BE2C (cell line): ENCODE measurements around the gene EEF1A2.

Source experiments
- DNase-seq: peaks from one replicate; pipeline ENCODE4 v3.0.0-alpha.2; 2020
- H3K27me3 ChIP-seq: fragments of 250-450 bp; sonication (Bioruptor Pico); 2 replicates; pipeline ENCODE4 v1.5.1; 2020; ENCODE audit warnings: mild to moderate bottlenecking
- H3K36me3 ChIP-seq: fragments of 250-450 bp; sonication (Bioruptor Pico); 2 replicates; pipeline ENCODE4 v1.5.1; 2020; ENCODE audit warnings: mild to moderate bottlenecking
- H3K4me1 ChIP-seq: fragments of 250-450 bp; sonication (Bioruptor Pico); 2 replicates; pipeline ENCODE4 v1.5.1; 2020
- H3K4me3 ChIP-seq: 2 replicates; pipeline ENCODE4 v1.5.1; 2011; ENCODE audit warnings: low read depth, low read length
- H3K9me3 ChIP-seq: fragments of 250-450 bp; sonication (Bioruptor Pico); 2 replicates; pipeline ENCODE4 v1.5.1; 2020
- TF ChIP-seq, protein P1 (sequence below): IDR thresholded peaks from 2 replicates; pipeline ENCODE4 v1.5.1; 2012; ENCODE audit warnings: mild to moderate bottlenecking, low read depth, low read length

EEF1A2 gene

DNA sequence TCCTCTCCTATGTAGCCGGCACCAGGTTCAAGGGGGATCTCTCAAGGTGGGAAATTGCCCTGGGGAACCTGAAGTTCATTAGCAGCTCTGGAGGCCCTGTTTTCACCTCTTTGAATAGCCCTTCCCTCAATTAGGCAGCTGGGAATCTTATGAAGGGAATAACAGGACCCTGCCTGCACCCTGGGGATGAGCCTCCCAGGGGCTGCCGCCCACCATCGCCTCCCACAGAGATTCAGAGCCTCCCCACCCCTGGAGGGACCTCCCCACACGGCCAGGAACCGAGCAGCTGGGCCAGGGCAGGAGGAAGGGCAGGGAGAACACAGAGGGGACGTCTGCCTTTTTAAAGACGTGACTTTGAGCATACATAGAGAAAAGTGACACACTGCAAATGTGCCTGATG, 4.6 kb upstream of the EEF1A2 start:
- no peak overlapping the region for H3K4me3 ChIP-seq
- H3K9me3 ChIP-seq, result peaks cover 4% of the 10 kb centered on the region; the same call in 1 of the 2 replicates
- TF ChIP-seq, protein P1, sequence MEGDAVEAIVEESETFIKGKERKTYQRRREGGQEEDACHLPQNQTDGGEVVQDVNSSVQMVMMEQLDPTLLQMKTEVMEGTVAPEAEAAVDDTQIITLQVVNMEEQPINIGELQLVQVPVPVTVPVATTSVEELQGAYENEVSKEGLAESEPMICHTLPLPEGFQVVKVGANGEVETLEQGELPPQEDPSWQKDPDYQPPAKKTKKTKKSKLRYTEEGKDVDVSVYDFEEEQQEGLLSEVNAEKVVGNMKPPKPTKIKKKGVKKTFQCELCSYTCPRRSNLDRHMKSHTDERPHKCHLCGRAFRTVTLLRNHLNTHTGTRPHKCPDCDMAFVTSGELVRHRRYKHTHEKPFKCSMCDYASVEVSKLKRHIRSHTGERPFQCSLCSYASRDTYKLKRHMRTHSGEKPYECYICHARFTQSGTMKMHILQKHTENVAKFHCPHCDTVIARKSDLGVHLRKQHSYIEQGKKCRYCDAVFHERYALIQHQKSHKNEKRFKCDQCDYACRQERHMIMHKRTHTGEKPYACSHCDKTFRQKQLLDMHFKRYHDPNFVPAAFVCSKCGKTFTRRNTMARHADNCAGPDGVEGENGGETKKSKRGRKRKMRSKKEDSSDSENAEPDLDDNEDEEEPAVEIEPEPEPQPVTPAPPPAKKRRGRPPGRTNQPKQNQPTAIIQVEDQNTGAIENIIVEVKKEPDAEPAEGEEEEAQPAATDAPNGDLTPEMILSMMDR, result 0 out of 2 replicates have a peak, but pooled peaks have one; percentile 0
- no peaks in the 10 kb centered on the region for H3K36me3 ChIP-seq
- no peak for DNase-seq
- H3K27me3 ChIP-seq, result no peaks in the 10 kb centered on the region
- H3K4me1 ChIP-seq, result peaks cover 28% of the 10 kb centered on the region

DNA sequence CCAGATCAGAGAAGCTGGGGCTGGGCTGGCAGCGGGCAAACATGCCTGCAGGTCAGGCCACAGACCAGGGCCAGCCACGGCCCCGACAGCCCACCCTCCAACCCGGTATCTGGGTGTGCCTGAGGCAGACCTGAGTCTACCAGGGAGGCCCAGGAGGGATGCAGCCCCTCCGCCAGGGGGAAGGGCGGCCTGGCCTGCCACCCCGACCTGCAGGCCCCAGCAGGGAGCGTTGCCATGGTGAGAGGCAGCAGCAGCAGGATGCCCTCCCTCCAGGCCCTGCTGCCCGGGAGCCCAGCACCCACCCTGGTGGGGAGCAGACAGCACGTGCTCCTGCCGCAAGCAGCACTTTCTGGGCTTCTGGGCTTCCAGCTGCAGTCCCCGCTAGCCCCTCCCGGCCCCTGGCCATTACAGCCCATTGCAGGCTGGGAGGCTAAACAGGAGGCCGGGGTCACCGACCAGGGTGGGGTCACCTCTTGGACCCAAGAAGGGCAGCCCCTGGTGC, 3.8 kb upstream of the EEF1A2 start:
- Histone ChIP-seq H3K27me3 (no peaks in the 10 kb centered on the region), H3K9me3 (peaks cover 4% of the 10 kb centered on the region; the same call in 1 of the 2 replicates), H3K4me3 (peak overlapping the region; percentile 41), H3K36me3 (peaks cover 2% of the 10 kb centered on the region), H3K4me1 (peaks cover 28% of the 10 kb centered on the region)
- TF ChIP-seq, protein P1, result 0 out of 2 replicates have a peak, but pooled peaks have one; percentile 11
- peak; percentile 96 for DNase-seq

DNA sequence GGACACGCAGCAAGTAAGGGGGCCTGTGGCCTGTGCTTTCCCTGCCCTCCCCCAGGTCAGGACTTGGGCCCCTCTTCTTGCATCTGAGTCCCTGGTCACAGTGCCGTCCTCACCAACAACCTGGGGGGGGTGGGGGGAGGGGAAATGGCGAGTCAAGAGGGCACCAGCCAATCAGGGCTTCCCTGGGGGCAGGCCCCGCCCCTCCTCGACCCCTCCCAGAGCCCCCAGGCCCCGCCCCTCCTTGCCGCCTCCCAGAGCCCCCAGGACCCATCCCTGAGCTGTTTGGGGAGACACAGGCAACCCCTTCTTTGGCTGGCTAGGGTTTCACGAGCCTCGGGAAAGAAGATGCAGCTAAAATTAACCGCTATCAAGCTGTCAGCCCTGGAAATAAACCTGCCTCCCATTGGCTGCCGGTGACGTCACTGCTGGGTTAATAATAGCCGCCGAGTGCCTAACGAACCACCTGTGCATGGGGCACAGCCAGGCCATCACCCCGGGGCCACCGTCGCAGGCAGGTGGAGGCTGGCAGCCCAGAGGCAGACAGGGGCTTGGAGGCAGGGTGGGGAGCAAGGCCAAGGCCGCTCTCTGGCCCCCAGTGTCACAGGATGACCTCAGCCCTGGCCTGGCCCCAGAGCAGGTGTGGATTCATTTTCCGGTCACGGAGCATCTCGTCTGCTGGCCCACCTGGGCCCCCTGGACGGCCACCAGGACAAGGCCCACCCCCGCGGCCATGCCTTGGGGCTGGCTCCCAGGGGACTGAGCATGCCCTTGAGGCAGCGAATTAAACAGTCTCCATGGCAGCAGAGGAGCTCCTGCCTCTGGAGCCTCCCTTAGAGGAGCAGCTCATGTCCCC, 3.2 kb upstream of the EEF1A2 start:
- TF ChIP-seq, protein P1, result no peak
- Histone ChIP-seq H3K4me3 (peak overlapping the region; percentile 41), H3K36me3 (peaks cover 8% of the 10 kb centered on the region), H3K27me3 (no peaks in the 10 kb centered on the region), H3K4me1 (peaks cover 33% of the 10 kb centered on the region), H3K9me3 (peaks cover 4% of the 10 kb centered on the region; the same call in 1 of the 2 replicates)
- DNase-seq, result peak; percentile 82

DNA sequence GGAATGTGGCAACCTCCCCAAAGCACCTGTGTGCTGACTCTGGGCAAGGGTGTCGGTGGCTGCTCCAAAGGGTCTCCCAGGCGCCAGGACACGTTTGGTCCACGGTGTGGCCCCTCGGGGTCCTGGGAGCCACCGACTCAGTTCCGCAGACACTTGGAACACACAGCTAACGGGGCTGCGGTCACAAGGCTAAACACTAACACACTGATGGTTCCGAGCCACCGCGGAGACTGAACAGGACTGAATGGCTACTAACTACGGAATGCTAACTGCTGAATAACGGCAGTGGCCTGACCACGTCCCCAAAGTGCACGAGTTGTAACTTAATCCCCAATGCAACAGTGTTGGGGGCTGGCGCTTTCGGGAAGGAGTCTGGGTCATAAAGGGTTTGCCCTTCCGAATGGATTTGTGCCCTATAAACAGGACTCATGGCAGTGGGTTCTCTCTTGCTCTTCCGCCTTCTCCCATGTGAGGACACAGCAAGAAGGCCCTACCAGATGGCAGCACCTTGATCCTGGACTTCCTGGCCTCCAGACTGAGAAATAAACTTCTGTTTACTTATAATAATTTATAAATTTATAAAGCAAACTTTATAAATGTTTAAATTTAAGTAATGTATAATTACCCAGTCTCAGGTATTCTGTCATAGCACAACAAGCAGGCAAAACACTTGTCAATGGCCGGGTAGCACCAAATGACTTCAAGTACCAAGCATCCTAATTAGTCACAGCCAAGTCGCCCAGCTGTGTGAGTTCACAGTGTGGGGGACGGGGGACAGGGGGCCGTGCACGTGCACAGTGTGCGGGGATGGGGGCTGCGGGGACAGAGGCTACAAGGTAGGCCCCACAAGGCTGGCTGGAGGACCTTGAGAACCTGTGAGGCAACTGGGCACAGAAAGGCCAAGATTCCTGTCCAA, 2.3 kb upstream of the EEF1A2 start:
- Histone ChIP-seq H3K36me3 (peaks cover 17% of the 10 kb centered on the region), H3K4me1 (peaks cover 34% of the 10 kb centered on the region), H3K27me3 (no peaks in the 10 kb centered on the region), H3K4me3 (no peak overlapping the region), H3K9me3 (peaks cover 4% of the 10 kb centered on the region; the same call in 1 of the 2 replicates)
- TF ChIP-seq, protein P1, result no peak
- DNase-seq, result no peak

DNA sequence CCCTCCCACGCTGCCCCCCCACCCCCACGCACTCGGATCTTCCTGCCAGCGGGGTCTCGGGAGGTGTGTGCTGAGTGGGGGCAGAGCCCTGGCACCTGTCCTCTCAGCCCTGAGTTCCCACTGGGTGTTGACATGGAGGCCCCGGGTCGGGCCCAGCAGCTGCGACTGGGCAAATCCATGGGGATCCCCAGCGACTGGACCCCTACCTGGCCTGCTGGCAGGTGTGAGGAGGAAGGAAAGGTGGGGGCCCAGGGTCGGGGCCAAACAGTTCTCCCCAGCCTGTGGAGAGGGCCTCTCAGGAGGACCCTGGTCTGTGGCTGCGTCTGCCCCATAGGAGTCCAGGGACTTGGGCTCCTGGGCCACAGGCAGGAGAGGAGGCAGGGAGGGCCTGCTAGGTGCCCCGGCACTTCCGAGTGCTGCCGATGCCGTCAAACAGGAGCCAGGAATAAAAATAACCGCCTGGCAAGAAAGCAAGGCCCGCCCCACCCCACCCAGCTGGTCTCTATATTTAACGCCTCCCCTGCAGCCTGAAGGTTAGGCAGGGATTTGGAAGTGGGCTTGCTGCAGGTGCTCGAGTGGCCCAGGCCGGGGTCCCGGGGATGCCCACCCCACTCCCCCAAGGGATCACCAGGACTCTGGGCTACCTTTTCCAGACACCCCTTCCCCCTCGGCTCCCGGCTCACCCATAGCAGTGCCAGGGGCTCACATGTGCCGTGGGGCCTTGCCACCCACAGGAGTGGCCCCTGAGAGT, 1.4 kb upstream of the EEF1A2 start:
- TF ChIP-seq, protein P1, result no peak
- no peak overlapping the region; the same call in 1 of the 2 replicates for H3K4me3 ChIP-seq
- no peaks in the 10 kb centered on the region for H3K27me3 ChIP-seq
- peaks cover 26% of the 10 kb centered on the region for H3K36me3 ChIP-seq
- DNase-seq, result no peak
- peaks cover 34% of the 10 kb centered on the region for H3K4me1 ChIP-seq
- peaks cover 1% of the 10 kb centered on the region; the same call in 1 of the 2 replicates for H3K9me3 ChIP-seq
